ENCODE data around the gene PNCK. TPM values are rescaled to one million over a fixed set of nuclear protein-coding genes. Genes with fewer than 3 reads are reported as not detected.

PNCK gene
- total RNA-seq, 1 donor from 2014 or later: not detected

- peaks cover 15% of the 10 kb centered on the region for H3K4me1 Mint-ChIP-seq
- peaks cover 15% of the 10 kb centered on the region for H3K27me3 Mint-ChIP-seq
- intact Hi-C loops (cut with micrococcal nuclease): loop anchor here (10.0 kb wide), 1 partner anchor 46 kb away; the partner anchor contains the start of gene CCNQ
- H3K9me3 Mint-ChIP-seq: no peaks in the 10 kb centered on the region
- ATAC-seq (ENCODE audit: low read depth) (no peak), DNase-seq (no peak)
- H3K4me3 Mint-ChIP-seq: peak overlapping the region; percentile 24
- ChIA-PET CTCF (interaction anchor here (0.8 kb wide), 1 partner anchor 101 kb away, joined by 4 read pairs; no protein-coding TSS in a partner anchor), POLR2A (interaction anchor here (0.5 kb wide), 1 partner anchor 39 kb away, joined by 3 read pairs; no protein-coding TSS in a partner anchor)
- H3K36me3 Mint-ChIP-seq (ENCODE audit: low read depth): no peaks in the 10 kb centered on the region
- no peak overlapping the region for H3K27ac Mint-ChIP-seq
- TF ChIP-seq, protein P1, sequence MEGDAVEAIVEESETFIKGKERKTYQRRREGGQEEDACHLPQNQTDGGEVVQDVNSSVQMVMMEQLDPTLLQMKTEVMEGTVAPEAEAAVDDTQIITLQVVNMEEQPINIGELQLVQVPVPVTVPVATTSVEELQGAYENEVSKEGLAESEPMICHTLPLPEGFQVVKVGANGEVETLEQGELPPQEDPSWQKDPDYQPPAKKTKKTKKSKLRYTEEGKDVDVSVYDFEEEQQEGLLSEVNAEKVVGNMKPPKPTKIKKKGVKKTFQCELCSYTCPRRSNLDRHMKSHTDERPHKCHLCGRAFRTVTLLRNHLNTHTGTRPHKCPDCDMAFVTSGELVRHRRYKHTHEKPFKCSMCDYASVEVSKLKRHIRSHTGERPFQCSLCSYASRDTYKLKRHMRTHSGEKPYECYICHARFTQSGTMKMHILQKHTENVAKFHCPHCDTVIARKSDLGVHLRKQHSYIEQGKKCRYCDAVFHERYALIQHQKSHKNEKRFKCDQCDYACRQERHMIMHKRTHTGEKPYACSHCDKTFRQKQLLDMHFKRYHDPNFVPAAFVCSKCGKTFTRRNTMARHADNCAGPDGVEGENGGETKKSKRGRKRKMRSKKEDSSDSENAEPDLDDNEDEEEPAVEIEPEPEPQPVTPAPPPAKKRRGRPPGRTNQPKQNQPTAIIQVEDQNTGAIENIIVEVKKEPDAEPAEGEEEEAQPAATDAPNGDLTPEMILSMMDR (IDR thresholded peaks at IDR 0.05): no peak
These were observed 32.7 kb downstream of the PNCK start for GRCh38 chrX:153640736-153641575.

GRCh38 chrX:153640045-153640686 lies 33.4 kb downstream of the PNCK start:
- TF ChIP-seq, protein P1 (IDR thresholded peaks at IDR 0.05): no peak
- H3K4me1 Mint-ChIP-seq: peaks cover 15% of the 10 kb centered on the region
- ChIA-PET CTCF (interaction anchor here (0.8 kb wide), 1 partner anchor 101 kb away, joined by 4 read pairs; no protein-coding TSS in a partner anchor), POLR2A (no interaction called here)
- no peak overlapping the region for H3K4me3 Mint-ChIP-seq
- intact Hi-C loops (cut with micrococcal nuclease): loop anchor here (10.0 kb wide), 1 partner anchor 45 kb away; the partner anchor contains the start of gene CCNQ
- H3K27ac Mint-ChIP-seq: no peak overlapping the region
- peaks cover 13% of the 10 kb centered on the region for H3K27me3 Mint-ChIP-seq
- DNase-seq (no peak), ATAC-seq (ENCODE audit: low read depth) (no peak)
- no peaks in the 10 kb centered on the region for H3K36me3 Mint-ChIP-seq (ENCODE audit: low read depth)
- no peaks in the 10 kb centered on the region for H3K9me3 Mint-ChIP-seq

DNA sequence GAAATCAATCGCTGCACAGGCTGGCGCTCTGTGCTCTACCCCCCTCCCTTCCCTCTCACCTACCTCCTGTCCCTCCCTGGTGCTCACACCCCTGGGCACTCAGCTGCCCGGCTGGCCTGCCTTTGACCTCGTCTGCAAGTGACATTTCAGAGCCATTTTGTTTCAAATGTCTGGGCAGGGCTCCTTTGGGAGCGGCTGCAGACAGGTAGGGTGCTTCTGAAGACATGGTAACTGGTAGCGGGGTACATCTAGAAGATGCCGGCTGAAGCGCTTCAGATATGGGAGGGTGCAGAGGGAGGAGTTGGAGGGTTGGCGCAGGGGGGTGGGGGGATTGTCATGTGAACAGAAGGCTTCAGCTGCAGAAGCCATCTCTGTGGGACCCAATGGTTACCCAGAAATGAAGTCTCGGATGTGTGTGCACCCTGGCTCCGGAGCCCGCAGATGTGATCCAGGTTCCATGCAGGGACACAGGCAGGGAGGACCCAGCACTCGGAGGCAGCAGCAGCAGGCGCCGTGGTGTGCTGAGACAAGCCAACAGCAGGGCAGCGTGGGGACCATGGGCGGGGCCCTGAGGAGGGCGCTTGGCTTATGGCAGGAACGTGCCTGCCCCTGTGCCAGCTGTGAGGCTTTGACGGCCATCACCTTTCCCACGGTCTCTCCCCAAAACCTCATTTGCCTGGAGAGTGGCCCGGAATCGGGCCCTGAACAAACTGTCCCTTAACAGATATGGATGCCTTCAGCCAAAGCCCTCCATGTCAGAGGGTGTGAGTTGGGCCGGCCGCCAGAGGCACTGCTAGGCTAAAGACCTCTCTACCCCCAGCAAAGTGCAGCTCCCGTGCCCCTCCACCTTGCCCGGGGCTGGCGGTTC lies 34.2 kb downstream of the PNCK start:
- DNase-seq: no peak
- no peak for ATAC-seq (ENCODE audit: low read depth)
- TF ChIP-seq, protein P1 (IDR thresholded peaks at IDR 0.05): no peak
- POLR2A ChIA-PET: no interaction called here
- H3K4me3 Mint-ChIP-seq: no peak overlapping the region
- no peaks in the 10 kb centered on the region for H3K36me3 Mint-ChIP-seq (ENCODE audit: low read depth)
- peaks cover 15% of the 10 kb centered on the region for H3K4me1 Mint-ChIP-seq
- no peaks in the 10 kb centered on the region for H3K9me3 Mint-ChIP-seq
- CTCF ChIA-PET: no interaction called here
- H3K27ac Mint-ChIP-seq: no peak overlapping the region
- intact Hi-C loops (cut with micrococcal nuclease): loop anchor here (10.0 kb wide), 1 partner anchor 45 kb away; the partner anchor contains the start of gene CCNQ
- H3K27me3 Mint-ChIP-seq: peaks cover 13% of the 10 kb centered on the region

DNA sequence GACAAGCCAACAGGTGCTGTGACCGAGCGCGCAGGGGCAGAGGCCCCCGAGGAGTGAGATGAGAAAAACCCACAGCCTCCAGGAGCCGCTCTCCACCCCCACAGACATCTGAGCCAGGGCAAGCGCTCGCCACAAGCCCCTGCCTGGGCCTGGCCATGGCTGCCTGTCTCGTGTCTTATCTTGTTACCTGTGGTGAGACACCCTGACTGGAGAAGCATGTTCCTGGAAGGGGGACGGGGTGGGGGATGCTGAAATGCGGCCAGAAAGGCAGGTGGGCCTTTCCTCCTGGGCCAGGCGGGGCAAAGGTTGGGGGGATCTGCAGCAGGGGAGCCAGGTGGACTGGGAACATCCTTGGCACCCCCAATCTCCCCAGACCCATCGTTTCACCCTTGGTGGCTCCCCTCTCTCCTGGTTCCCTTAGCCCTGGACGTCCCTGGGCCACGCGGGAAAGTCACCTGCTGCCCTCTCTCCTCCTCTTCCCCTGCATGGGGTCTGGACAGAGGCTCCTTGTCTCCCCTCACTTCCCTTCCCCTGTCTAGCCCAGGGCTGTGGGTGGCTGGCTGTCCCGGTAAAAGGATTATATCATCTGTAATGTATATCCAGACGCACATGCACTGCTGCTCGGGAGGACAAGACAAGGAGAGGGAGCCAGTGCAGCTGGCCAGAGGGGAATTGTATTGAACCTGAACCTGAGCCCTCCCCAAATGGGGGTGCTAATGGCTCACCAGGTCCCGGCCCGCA lies 35.0 kb downstream of the PNCK start:
- H3K27me3 Mint-ChIP-seq: peaks cover 13% of the 10 kb centered on the region
- H3K4me3 Mint-ChIP-seq: no peak overlapping the region
- DNase-seq (no peak), ATAC-seq (ENCODE audit: low read depth) (no peak)
- intact Hi-C loops (cut with micrococcal nuclease): no loop called here
- no peaks in the 10 kb centered on the region for H3K36me3 Mint-ChIP-seq (ENCODE audit: low read depth)
- ChIA-PET POLR2A (no interaction called here), CTCF (no interaction called here)
- H3K27ac Mint-ChIP-seq: no peak overlapping the region
- H3K9me3 Mint-ChIP-seq: no peaks in the 10 kb centered on the region
- TF ChIP-seq, protein P1 (IDR thresholded peaks at IDR 0.05): no peak
- H3K4me1 Mint-ChIP-seq: peaks cover 15% of the 10 kb centered on the region

All from activated B cell treated with CpG ODN at 0.5 μM for 24 hours (primary cell).